GM18858 (cell line): ENCODE results near the gene DNAJC6.

ENCODE experiments used
- ATAC-seq: cut with Tn5 transposase; IDR thresholded peaks from one replicate; pipeline ENCODE4 v1.9.1; 2021; ENCODE audit not compliant: unreplicated experiment

The DNAJC6 gene

DNA sequence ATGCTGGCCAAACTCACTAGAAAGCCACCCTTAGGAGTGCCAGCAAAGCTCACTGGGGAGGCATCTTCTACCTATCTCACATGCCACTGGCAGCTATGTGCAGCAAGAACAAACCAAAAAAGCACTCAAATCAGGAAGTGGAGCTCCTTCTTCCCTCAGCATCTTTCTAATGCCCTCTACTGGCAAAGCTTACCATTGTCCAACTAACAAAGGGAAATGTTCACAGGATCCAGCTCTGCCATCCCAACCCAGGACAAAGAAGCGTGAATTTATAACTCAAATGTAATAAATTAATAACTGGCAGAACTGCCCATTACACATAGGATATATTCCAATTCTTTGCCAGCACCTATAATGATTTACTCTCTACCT is 150.0 kb downstream of the DNAJC6 start:
- peak; percentile 78 for ATAC-seq
